Body of pancreas (tissue), 4 donors: ENCODE results near the gene GNAS-AS1.

Experiments
- CTCF ChIP-seq, 7 experiments: fragments of 450-650 bp in 4 of 7; fragments of 200-600 bp in 3 of 7; sonication (generic) in 3 of 7; IDR thresholded peaks; one replicate each; pipeline ENCODE4 v1.5.1; 2016 to 2019; ENCODE audit warnings: antibody characterized with exemption in 7 of 7
- POLR2A ChIP-seq, 3 donors: fragments of 450-650 bp; IDR thresholded peaks; one replicate each; pipeline ENCODE4 v1.6.1; 2016; ENCODE audit warnings: antibody characterized with exemption in 3 of 3, mild to moderate bottlenecking in 2 of 3

- TF ChIP-seq CTCF (IDR thresholded peaks at IDR 0.05) (no peak), POLR2A (IDR thresholded peaks at IDR 0.05) (no peak)
These were observed 61.7 kb downstream of the GNAS-AS1 start for GRCh38 chr20:58788896-58789544.
